Keratinocyte (primary cell): ENCODE measurements around the gene GPR39.

Experiments
- CTCF ChIP-seq, 3 experiments: IDR thresholded peaks in 1 of 3; conservative IDR thresholded peaks in 1 of 3; optimal IDR thresholded peaks in 1 of 3; 2 replicates in 2 of 3; 3 replicates in 1 of 3; pipeline versions ENCODE3 to v1.5.1; 2011; ENCODE audit warnings: low read length in 3 of 3, mild to moderate bottlenecking in 3 of 3, moderate library complexity in 2 of 3, control low read depth in 1 of 3, inconsistent platforms in 1 of 3; ENCODE audit not compliant: insufficient read depth in 2 of 3; ENCODE audit errors: extremely low read depth in 1 of 3
- EZH2 ChIP-seq: IDR thresholded peaks from one replicate; pipeline ENCODE4 v1.6.1; 2012; ENCODE audit warnings: inconsistent platforms, mild to moderate bottlenecking, low read length, moderate library complexity

- TF ChIP-seq CTCF (optimal IDR thresholded peaks at IDR 0.05 in 1 of 3, IDR thresholded peaks at IDR 0.05 in 1 of 3, conservative IDR thresholded peaks at IDR 0.05 in 1 of 3; ENCODE audit: extremely low read depth in 1 of 3, insufficient read depth in 2 of 3, low read length in 3 of 3) (no peak), EZH2 (no peak)
Observed at GRCh38 chr2:132426033-132426432, 9.4 kb downstream of the GPR39 start.
